Prostate gland (tissue), 2 donors: Measurements from ENCODE around the gene TRAPPC2.

Experiments
- POLR2A ChIP-seq: fragments of 450-650 bp; IDR thresholded peaks from one replicate; pipeline ENCODE4 v1.6.1; 2016; ENCODE audit warnings: antibody characterized with exemption, mild to moderate bottlenecking
- TF ChIP-seq, protein P1 (sequence below), 4 experiments: fragments of 200-600 bp in 2 of 4; fragments of 450-650 bp in 2 of 4; sonication (generic) in 2 of 4; IDR thresholded peaks; 1 replicate in 3 of 4; 2 replicates in 1 of 4; pipeline ENCODE4 v1.5.1; 2016 to 2019; ENCODE audit warnings: antibody characterized with exemption in 4 of 4, mild to moderate bottlenecking in 2 of 4, moderate library complexity in 2 of 4

GRCh38 chrX:13775837-13776236, 41.4 kb upstream of the TRAPPC2 start:
- no peak for TF ChIP-seq POLR2A
- TF ChIP-seq, protein P1, sequence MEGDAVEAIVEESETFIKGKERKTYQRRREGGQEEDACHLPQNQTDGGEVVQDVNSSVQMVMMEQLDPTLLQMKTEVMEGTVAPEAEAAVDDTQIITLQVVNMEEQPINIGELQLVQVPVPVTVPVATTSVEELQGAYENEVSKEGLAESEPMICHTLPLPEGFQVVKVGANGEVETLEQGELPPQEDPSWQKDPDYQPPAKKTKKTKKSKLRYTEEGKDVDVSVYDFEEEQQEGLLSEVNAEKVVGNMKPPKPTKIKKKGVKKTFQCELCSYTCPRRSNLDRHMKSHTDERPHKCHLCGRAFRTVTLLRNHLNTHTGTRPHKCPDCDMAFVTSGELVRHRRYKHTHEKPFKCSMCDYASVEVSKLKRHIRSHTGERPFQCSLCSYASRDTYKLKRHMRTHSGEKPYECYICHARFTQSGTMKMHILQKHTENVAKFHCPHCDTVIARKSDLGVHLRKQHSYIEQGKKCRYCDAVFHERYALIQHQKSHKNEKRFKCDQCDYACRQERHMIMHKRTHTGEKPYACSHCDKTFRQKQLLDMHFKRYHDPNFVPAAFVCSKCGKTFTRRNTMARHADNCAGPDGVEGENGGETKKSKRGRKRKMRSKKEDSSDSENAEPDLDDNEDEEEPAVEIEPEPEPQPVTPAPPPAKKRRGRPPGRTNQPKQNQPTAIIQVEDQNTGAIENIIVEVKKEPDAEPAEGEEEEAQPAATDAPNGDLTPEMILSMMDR (IDR thresholded peaks at IDR 0.05) = no peak
